CD8-positive, alpha-beta memory T cell (primary cell): ENCODE data around the gene COPZ2. TPM values are rescaled to one million over a fixed set of nuclear protein-coding genes. Genes with fewer than 3 reads are reported as not detected.
"Not testable (repeated sequence)": the region's sequence is repeated elsewhere in the genome, so short reads cannot be mapped to it uniquely, and the experiment has no call there.

Experiments used
- CTCF ChIA-PET: fragments of 350-600 bp; sonication (Branson Sonifier 250); formaldehyde crosslinking; loops from one replicate; lab custom pipeline; 2021; ENCODE audit warnings: antibody characterized with exemption; lab: Charles Lee
- POLR2A ChIA-PET: fragments of 350-600 bp; sonication (Branson Sonifier 250); formaldehyde crosslinking; loops from one replicate; lab custom pipeline; 2021; ENCODE audit warnings: antibody characterized with exemption; lab: Charles Lee
- DNase-seq, 5 donors: peaks; one replicate each; pipeline versions ENCODE4 v3.0.0 to v3.0.0-alpha.2; 2020 to 2022; ENCODE audit warnings: mixed read lengths in 1 of 5
- H3K27ac ChIP-seq: one replicate; pipeline ENCODE4 v1.7.0; 2013; ENCODE audit warnings: low read depth, mild to moderate bottlenecking, low read length, moderate library complexity
- H3K27me3 ChIP-seq: 2 replicates; pipeline ENCODE4 v1.7.0; 2013; ENCODE audit warnings: low read length, mild to moderate bottlenecking; ENCODE audit not compliant: insufficient read depth, poor library complexity, severe bottlenecking
- H3K36me3 ChIP-seq: 2 replicates; pipeline ENCODE4 v1.7.0; 2013; ENCODE audit warnings: mild to moderate bottlenecking, low read length, moderate library complexity; ENCODE audit not compliant: insufficient read depth
- H3K4me1 ChIP-seq: 2 replicates; pipeline ENCODE4 v1.7.0; 2013; ENCODE audit warnings: mild to moderate bottlenecking, low read length, moderate library complexity; ENCODE audit not compliant: insufficient read depth
- H3K4me3 ChIP-seq: 2 replicates; pipeline ENCODE4 v1.7.0; 2013; ENCODE audit warnings: mild to moderate bottlenecking, low read length
- H3K9me3 ChIP-seq: 2 replicates; pipeline ENCODE4 v1.7.0; 2013; ENCODE audit warnings: mild to moderate bottlenecking, low read length
- H3K27ac Mint-ChIP-seq, 8 donors: one replicate each; pipeline ENCODE4 v1.8.0; 2020 to 2021; ENCODE audit warnings: mixed read lengths in 8 of 8, mild to moderate bottlenecking in 6 of 8, inconsistent platforms in 3 of 8, moderate library complexity in 3 of 8
- H3K27me3 Mint-ChIP-seq, 2 donors: one replicate each; pipeline ENCODE4 v1.8.0; 2020 to 2021; ENCODE audit warnings: mixed read lengths in 2 of 2, mild to moderate bottlenecking in 1 of 2, moderate library complexity in 1 of 2
- H3K36me3 Mint-ChIP-seq, 3 donors: one replicate each; pipeline ENCODE4 v1.8.0; 2020 to 2021; ENCODE audit warnings: mixed read lengths in 3 of 3, inconsistent platforms in 1 of 3, mild to moderate bottlenecking in 1 of 3
- H3K4me1 Mint-ChIP-seq, 3 donors: one replicate each; pipeline ENCODE4 v1.8.0; 2020 to 2021; ENCODE audit warnings: mixed read lengths in 3 of 3, inconsistent platforms in 1 of 3, mild to moderate bottlenecking in 1 of 3
- H3K4me3 Mint-ChIP-seq, 7 donors: one replicate each; pipeline ENCODE4 v1.8.0; 2020 to 2021; ENCODE audit warnings: mixed read lengths in 7 of 7, mild to moderate bottlenecking in 6 of 7, moderate library complexity in 4 of 7, inconsistent platforms in 2 of 7
- H3K9me3 Mint-ChIP-seq, 5 donors: one replicate each; pipeline ENCODE4 v1.8.0; 2020 to 2022; ENCODE audit warnings: mixed read lengths in 5 of 5, mild to moderate bottlenecking in 3 of 5, moderate library complexity in 2 of 5, inconsistent platforms in 1 of 5
- polyA plus RNA-seq: library from polyadenylated mRNA; unstranded; fragments of 300-500 nt; fragmentation: Illumina TruSeq; gene quantifications from one replicate; pipeline ENCODE4 v1.2.3, GENCODE V29; 2021
- total RNA-seq, 2 experiments: library from RNA; stranded (reverse); gene quantifications; one replicate each; pipeline ENCODE4 v1.2.3, GENCODE V29; 2021

The COPZ2 gene, protein sequence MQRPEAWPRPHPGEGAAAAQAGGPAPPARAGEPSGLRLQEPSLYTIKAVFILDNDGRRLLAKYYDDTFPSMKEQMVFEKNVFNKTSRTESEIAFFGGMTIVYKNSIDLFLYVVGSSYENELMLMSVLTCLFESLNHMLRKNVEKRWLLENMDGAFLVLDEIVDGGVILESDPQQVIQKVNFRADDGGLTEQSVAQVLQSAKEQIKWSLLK
- total RNA-seq (1 to 10 TPM; 7.6 to 8.3 TPM), polyA plus RNA-seq (3.3 TPM)

DNA sequence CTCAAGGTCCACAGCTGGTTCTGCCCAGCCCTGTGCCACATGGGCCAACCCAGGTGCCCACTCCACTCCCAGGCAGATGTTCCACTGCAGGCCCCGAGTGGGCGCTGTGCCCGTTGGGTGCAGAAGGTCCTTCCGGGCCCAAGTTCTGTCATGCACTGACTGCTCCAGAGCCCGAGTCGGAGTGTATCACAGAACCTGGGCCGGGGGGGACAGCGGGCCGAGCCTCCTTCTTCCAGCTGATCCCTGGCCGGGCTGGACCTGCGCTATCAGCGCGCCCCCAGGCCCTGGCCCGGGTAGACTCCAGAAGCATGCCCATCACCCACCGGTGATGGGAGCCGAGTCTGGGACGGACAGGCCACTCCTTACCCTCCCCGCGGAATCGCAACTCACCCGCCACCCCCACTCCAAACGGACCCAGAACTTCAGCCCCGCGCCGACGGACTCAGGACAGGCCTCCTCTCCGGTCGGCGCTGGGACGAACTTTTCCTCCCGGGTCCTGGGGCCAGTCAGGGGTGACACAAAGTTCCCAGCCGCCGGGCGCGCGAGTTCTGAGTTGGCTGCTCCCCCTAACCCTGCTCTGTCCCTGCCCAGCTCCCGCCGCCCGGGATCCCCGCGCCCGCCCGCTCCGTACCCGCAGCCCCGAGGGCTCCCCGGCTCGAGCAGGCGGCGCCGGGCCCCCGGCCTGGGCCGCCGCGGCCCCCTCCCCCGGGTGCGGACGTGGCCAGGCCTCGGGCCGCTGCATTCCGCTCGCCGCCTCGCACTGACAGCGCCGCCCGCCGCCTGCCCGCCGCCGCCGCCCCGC, at the start of gene COPZ2:
Gene COPZ2 (minus strand): TSS at position 762 of the 802 bp plus-strand sequence. CDS start 20 bp downstream, at position 742.
- peak; percentile 50 to 78 (median 55) for DNase-seq
- Mint-ChIP-seq H3K27ac (peak within 1 kb of the TSS in 4 of 8 donors; percentile 37 to 79 (median 60)), H3K27me3 (peaks cover 33 to 37% of the 10 kb centered on the region in 2 donors), H3K4me1 (peaks cover 4 to 15% (median 10%) of the 10 kb centered on the region in 3 donors), H3K36me3 (no peaks in the 10 kb centered on the region), H3K4me3 (peak within 1 kb of the TSS; percentile 83 to 96 (median 88)), H3K9me3 (no peaks in the 10 kb centered on the region)
- Histone ChIP-seq H3K4me3 (peak within 1 kb of the TSS; percentile 66), H3K27ac (no peak within 1 kb of the TSS), H3K36me3 (no peaks in the 10 kb centered on the region), H3K27me3 (peaks cover 19% of the 10 kb centered on the region), H3K4me1 (peaks cover 5% of the 10 kb centered on the region), H3K9me3 (no peaks in the 10 kb centered on the region)
- CTCF ChIA-PET, result interaction anchor here (0.7 to 4.7 kb wide), 12 partner anchors 8 to 556 kb away, joined by 3 to 47 read pairs (median 4); partner anchors contain the start of genes HOXB5 and NFE2L1
- POLR2A ChIA-PET, result interaction anchor here (0.6 kb wide), 1 partner anchor 10 kb away, joined by 3 read pairs; no protein-coding TSS in a partner anchor

- no peak overlapping the region for H3K27ac ChIP-seq
- DNase-seq, result no peak
- Mint-ChIP-seq H3K4me1 (peaks cover 4 to 15% (median 8%) of the 10 kb centered on the region in 3 donors), H3K27me3 (no peaks in the 10 kb centered on the region), H3K4me3 (no peak overlapping the region), H3K27ac (no peak overlapping the region), H3K9me3 (no peaks in the 10 kb centered on the region), H3K36me3 (peaks cover 0 to 3% (median 0%) of the 10 kb centered on the region in 3 donors)
- no peaks in the 10 kb centered on the region for H3K4me1 ChIP-seq
- no peaks in the 10 kb centered on the region for H3K27me3 ChIP-seq
- H3K36me3 ChIP-seq, result no peaks in the 10 kb centered on the region
- no peak overlapping the region for H3K4me3 ChIP-seq
- CTCF ChIA-PET, result interaction anchor here (0.6 to 3.3 kb wide), 2 partner anchors 8 to 64 kb away, joined by 3 to 16 read pairs; no protein-coding TSS in a partner anchor
- H3K9me3 ChIP-seq, result no peaks in the 10 kb centered on the region
- POLR2A ChIA-PET, result interaction anchor here (0.7 kb wide), 1 partner anchor 236 kb away, joined by 3 read pairs; no protein-coding TSS in a partner anchor
Observed at GRCh38 chr17:48084932-48085331, 47.3 kb upstream of the COPZ2 start.

DNA sequence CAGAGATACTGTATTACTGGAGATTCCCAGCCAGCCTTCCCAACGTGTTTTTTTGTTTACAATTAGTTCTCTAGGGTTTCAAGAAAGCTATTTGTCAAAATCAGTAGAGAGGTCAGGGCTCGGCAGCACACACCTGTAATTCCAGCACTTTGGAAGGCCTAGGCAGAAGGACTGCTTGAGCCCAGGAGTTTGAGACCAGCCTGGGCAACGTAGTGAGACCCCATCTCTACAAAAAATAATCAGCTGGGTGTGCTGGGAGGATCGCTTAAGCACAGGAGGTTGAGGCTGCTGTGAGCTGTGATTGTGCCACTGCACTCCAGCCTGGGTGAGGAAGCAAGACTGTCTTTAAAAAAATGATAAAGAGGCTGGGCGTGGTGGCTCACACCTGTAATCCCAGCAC, 44.3 kb upstream of the COPZ2 start:
- H3K9me3 ChIP-seq, result no peaks in the 10 kb centered on the region
- H3K36me3 ChIP-seq, result peaks cover 2% of the 10 kb centered on the region
- no peaks in the 10 kb centered on the region for H3K4me1 ChIP-seq
- H3K9me3 Mint-ChIP-seq, result no peaks in the 10 kb centered on the region
- H3K36me3 Mint-ChIP-seq, result peaks cover 0 to 2% (median 1%) of the 10 kb centered on the region in 3 donors
- ChIA-PET POLR2A (no interaction called here), CTCF (interaction anchor here (0.9 to 5.1 kb wide), 7 partner anchors 13 to 64 kb away, joined by 3 to 40 read pairs (median 3); partner anchors contain the start of gene SNX11)
- no peaks in the 10 kb centered on the region for H3K27me3 Mint-ChIP-seq
- H3K4me3 Mint-ChIP-seq, result no peak overlapping the region
- H3K4me1 Mint-ChIP-seq, result peaks cover 4 to 11% (median 4%) of the 10 kb centered on the region in 3 donors
- no peak overlapping the region for H3K27ac ChIP-seq
- no peak overlapping the region for H3K4me3 ChIP-seq
- no peaks in the 10 kb centered on the region for H3K27me3 ChIP-seq
- no peak for DNase-seq
- no peak overlapping the region for H3K27ac Mint-ChIP-seq

GRCh38 chr17:48077152-48077551, 39.6 kb upstream of the COPZ2 start:
- peak overlapping the region in 1 of 8 donors; percentile 60 for H3K27ac Mint-ChIP-seq
- DNase-seq, POLR2A ChIA-PET, H3K4me1 Mint-ChIP-seq, H3K4me1 ChIP-seq, H3K4me3 ChIP-seq, H3K27me3 ChIP-seq, H3K27me3 Mint-ChIP-seq, H3K9me3 Mint-ChIP-seq, H3K9me3 ChIP-seq, H3K4me3 Mint-ChIP-seq, H3K27ac ChIP-seq: not testable (repeated sequence)
- peaks cover 0 to 32% (median 7%) of the 10 kb centered on the region in 3 donors for H3K36me3 Mint-ChIP-seq
- H3K36me3 ChIP-seq, result peaks cover 11% of the 10 kb centered on the region
- CTCF ChIA-PET, result interaction anchor here (1.0 to 5.2 kb wide), 6 partner anchors 9 to 51 kb away, joined by 3 to 42 read pairs (median 5); partner anchors contain the start of gene COPZ2

- H3K27ac ChIP-seq, result no peak overlapping the region
- Mint-ChIP-seq H3K36me3 (peaks cover 0 to 49% (median 9%) of the 10 kb centered on the region in 3 donors), H3K27me3 (no peaks in the 10 kb centered on the region), H3K4me3 (no peak overlapping the region), H3K27ac (no peak overlapping the region), H3K9me3 (no peaks in the 10 kb centered on the region), H3K4me1 (no peaks in the 10 kb centered on the region)
- H3K4me3 ChIP-seq, result no peak overlapping the region
- H3K36me3 ChIP-seq, result peaks cover 14% of the 10 kb centered on the region
- DNase-seq, result peak; percentile 60 to 80 (median 67)
- no peaks in the 10 kb centered on the region for H3K27me3 ChIP-seq
- no peaks in the 10 kb centered on the region for H3K9me3 ChIP-seq
- no peaks in the 10 kb centered on the region for H3K4me1 ChIP-seq
- POLR2A ChIA-PET, result no interaction called here
- CTCF ChIA-PET, result interaction anchor here (0.8 to 4.7 kb wide), 15 partner anchors 12 to 57 kb away, joined by 3 to 45 read pairs (median 5); partner anchors contain the start of gene NFE2L1
Observed at GRCh38 chr17:48074322-48075081, 36.9 kb upstream of the COPZ2 start.

DNA sequence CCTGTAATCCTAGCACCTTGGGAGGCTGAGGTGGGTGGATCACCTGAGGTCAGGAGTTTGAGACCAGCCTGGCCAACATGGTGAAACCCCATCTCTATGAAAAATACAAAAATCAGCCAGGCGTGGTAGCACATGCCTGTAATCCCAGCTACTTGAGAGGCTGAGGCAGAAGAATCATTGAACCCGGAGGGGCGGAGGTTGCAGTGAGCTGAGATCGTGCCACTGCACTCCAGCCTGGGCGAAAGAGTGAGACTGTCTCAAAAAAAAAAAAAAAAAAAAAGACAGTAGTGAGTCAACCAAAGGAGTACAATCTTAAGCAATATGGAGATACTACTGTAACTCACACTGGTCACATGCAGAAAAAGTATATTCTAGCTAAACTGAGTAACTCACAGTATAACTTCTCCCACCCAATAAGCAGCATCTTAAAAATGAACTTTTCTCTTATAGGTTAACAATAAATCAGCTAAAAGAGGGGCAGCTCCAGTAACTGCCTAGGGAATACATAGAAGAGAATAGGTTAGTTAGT, 36.0 kb upstream of the COPZ2 start:
- not testable (repeated sequence) for H3K9me3 Mint-ChIP-seq, H3K27me3 Mint-ChIP-seq, H3K27ac ChIP-seq, H3K27me3 ChIP-seq, H3K9me3 ChIP-seq, H3K4me1 Mint-ChIP-seq, H3K4me3 Mint-ChIP-seq, H3K4me1 ChIP-seq, DNase-seq, H3K4me3 ChIP-seq
- CTCF ChIA-PET, result interaction anchor here (0.8 to 4.7 kb wide), 11 partner anchors 12 to 56 kb away, joined by 3 to 45 read pairs (median 4); partner anchors contain the start of gene NFE2L1
- Mint-ChIP-seq H3K27ac (peak overlapping the region in 1 of 8 donors; percentile 38), H3K36me3 (peaks cover 0 to 54% (median 9%) of the 10 kb centered on the region in 3 donors)
- POLR2A ChIA-PET, result interaction anchor here (0.6 to 1.2 kb wide), 3 partner anchors 20 to 545 kb away, joined by 3 to 4 read pairs (median 3); partner anchors contain the start of gene NFE2L1
- peaks cover 14% of the 10 kb centered on the region for H3K36me3 ChIP-seq

GRCh38 chr17:48072811-48073210, 35.2 kb upstream of the COPZ2 start:
- ChIA-PET CTCF (interaction anchor here (1.4 to 4.7 kb wide), 5 partner anchors 11 to 56 kb away, joined by 3 to 45 read pairs (median 7); no protein-coding TSS in a partner anchor), POLR2A (interaction anchor here (1.0 to 1.2 kb wide), 2 partner anchors 20 to 25 kb away, joined by 3 read pairs; partner anchors contain the start of gene NFE2L1)
- H3K27me3 ChIP-seq, H3K4me3 ChIP-seq, H3K27me3 Mint-ChIP-seq, H3K4me1 Mint-ChIP-seq, H3K9me3 ChIP-seq, H3K4me3 Mint-ChIP-seq, DNase-seq, H3K9me3 Mint-ChIP-seq, H3K4me1 ChIP-seq, H3K27ac Mint-ChIP-seq, H3K27ac ChIP-seq: not testable (repeated sequence)
- peaks cover 14% of the 10 kb centered on the region for H3K36me3 ChIP-seq
- H3K36me3 Mint-ChIP-seq, result peaks cover 0 to 59% (median 9%) of the 10 kb centered on the region in 3 donors
